ENCODE measurements around the gene RPRD1B. TPM values are rescaled to one million over a fixed set of nuclear protein-coding genes. Genes with fewer than 3 reads are reported as not detected.

The RPRD1B gene
- total and polyA plus RNA-seq, 2 of the 13 experiments (the other 11 are each of a cell fraction or from before 2014, with no cell fraction given): 31.1 to 41.5 TPM

GRCh38 chr20:38090061-38090460, 56.5 kb downstream of the RPRD1B start:
- Histone ChIP-seq H3K27ac (ENCODE audit: extremely low read length, insufficient read depth, low read length) (no peak overlapping the region), H3K79me2 (ENCODE audit: insufficient read depth, low read length) (peaks cover 2% of the 10 kb centered on the region), H4K20me1 (ENCODE audit: insufficient read depth, low read length) (no peaks in the 10 kb centered on the region), H3K9me3 (ENCODE audit: low read length) (no peaks in the 10 kb centered on the region), H3K4me1 (ENCODE audit: insufficient read depth, low read length) (peaks cover 42% of the 10 kb centered on the region), H3K27me3 (ENCODE audit: control insufficient read depth in 1 of 2, insufficient read depth in 2 of 2, low read length in 2 of 2) (no peaks in the 10 kb centered on the region), H2AFZ (ENCODE audit: low read length) (no peak overlapping the region), H3K4me3 (replicated peaks in 1 of 3; ENCODE audit: insufficient read depth in 1 of 3, low read depth in 2 of 3, low read length in 3 of 3) (no peak overlapping the region), H3K9ac (ENCODE audit: insufficient read depth, low read depth, low read length) (no peak overlapping the region), H3K36me3 (replicated peaks in 1 of 2; ENCODE audit: control insufficient read depth in 1 of 2, insufficient read depth in 2 of 2, low read length in 2 of 2) (peaks cover 36 to 67% of the 10 kb centered on the region in 2 experiments), H3K4me2 (ENCODE audit: low read depth, low read length) (no peak overlapping the region)
- no peak for DNase-seq (ENCODE audit: low spot score)
- BruUV-seq (replicated peaks): no TSS peak
- ChIA-PET POLR2A (interaction anchor here (1.3 kb wide), 1 partner anchor 54 kb away, joined by 3 read pairs; no protein-coding TSS in a partner anchor), CTCF (ENCODE audit: low intra/inter-chr PET ratio, low total read pairs) (no interaction called here)
- no peak for FAIRE-seq
- no peak for ATAC-seq
- no peak for TF ChIP-seq ZNF770 (CRISPR knock-in tag; IDR thresholded peaks at IDR 0.05)
- TF ChIP-seq POLR2A (IDR thresholded peaks at IDR 0.05; ENCODE audit: insufficient read depth in 1 of 2, low read depth in 2 of 2, low read length in 2 of 2): 0 out of 4 replicates have a peak, but pooled peaks of 1 of the 2 experiments have one; percentile 1
- TF ChIP-seq, protein P1, sequence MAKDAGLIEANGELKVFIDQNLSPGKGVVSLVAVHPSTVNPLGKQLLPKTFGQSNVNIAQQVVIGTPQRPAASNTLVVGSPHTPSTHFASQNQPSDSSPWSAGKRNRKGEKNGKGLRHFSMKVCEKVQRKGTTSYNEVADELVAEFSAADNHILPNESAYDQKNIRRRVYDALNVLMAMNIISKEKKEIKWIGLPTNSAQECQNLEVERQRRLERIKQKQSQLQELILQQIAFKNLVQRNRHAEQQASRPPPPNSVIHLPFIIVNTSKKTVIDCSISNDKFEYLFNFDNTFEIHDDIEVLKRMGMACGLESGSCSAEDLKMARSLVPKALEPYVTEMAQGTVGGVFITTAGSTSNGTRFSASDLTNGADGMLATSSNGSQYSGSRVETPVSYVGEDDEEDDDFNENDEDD (CRISPR knock-in tag; IDR thresholded peaks at IDR 0.05; ENCODE audit: borderline replicate concordance): no peak
- no peak for TF ChIP-seq HOXD1 (CRISPR knock-in tag; IDR thresholded peaks at IDR 0.05)
- 96% methylated on average over 7 of the region's 7 CpGs for WGBS (ENCODE audit: low lambda C conversion rate)
- in situ Hi-C loops (cut with HindIII; ENCODE audit: extremely low pct_ligation_motif_present, low pct_unique_long_range_greater_than_20kb): no loop called here
- intact Hi-C loops (cut with micrococcal nuclease; ENCODE audit: unreplicated experiment): no loop called here
